Measurements from ENCODE around the gene PCDHGA1. TPM values are rescaled to one million over a fixed set of nuclear protein-coding genes. Genes with fewer than 3 reads are reported as not detected.

Gene PCDHGA1
- total and polyA plus RNA-seq, 9 of the 15 experiments (the other 6 are each of a cell fraction or from before 2014, with no cell fraction given), result 0.05 to 0.26 (median 0.18) TPM; not detected in 2

DNA sequence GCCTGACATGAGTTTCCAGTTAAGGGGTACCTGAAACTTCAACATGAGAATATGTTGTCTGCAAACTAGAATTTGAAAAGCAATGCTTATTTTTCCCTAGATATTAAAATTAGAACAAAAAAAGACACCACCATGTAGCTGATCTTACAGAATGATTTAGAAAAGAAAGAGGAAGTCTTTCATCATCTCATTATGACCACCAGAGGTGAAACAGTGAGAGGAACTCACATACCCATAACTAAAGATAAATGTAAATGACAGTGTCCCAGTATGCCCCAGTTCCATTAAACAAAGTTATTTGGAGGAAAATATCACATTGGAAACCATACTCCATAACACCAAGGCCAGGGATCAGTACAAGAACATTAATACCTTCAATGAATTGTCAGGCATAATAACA lies 16.6 kb upstream of the PCDHGA1 start:
- Histone ChIP-seq H4K20me1 (replicated peaks; ENCODE audit: control insufficient read depth, insufficient read depth, low read length) (no peaks in the 10 kb centered on the region), H3K79me2 (ENCODE audit: control insufficient read depth, insufficient read depth, low read length) (peaks cover 11% of the 10 kb centered on the region), H3K36me3 (ENCODE audit: control insufficient read depth, insufficient read depth, low read length) (peaks cover 13% of the 10 kb centered on the region), H3K4me3 (no peak overlapping the region), H3K27me3 (ENCODE audit: control insufficient read depth in 2 of 2, insufficient read depth in 2 of 2, low read length in 2 of 2) (no peaks in the 10 kb centered on the region), H3K4me2 (ENCODE audit: insufficient read depth, low read length) (no peak overlapping the region), H3K27ac (ENCODE audit: extremely low read depth, low read depth, low read length) (no peak overlapping the region), H3K9me3 (replicated peaks; ENCODE audit: control insufficient read depth, insufficient read depth, low read depth, low read length) (peaks cover 6% of the 10 kb centered on the region), H3K4me1 (replicated peaks in 1 of 2; ENCODE audit: control insufficient read depth in 2 of 2, insufficient read depth in 2 of 2, low read length in 2 of 2) (no peaks in the 10 kb centered on the region; a peak in 1 of 5 replicates), H3K9ac (ENCODE audit: insufficient read depth in 1 of 2, low read depth in 2 of 2, low read length in 2 of 2) (no peak overlapping the region), H2AFZ (ENCODE audit: low read depth, low read length) (no peak overlapping the region), H3K9me1 (ENCODE audit: control insufficient read depth, insufficient read depth, low read length) (no peaks in the 10 kb centered on the region)
- in situ Hi-C loops (cut with MboI), result no loop called here
- ATAC-seq, result peak; percentile 45; the same call in 1 of the 3 replicates
- ChIA-PET POLR2A (no interaction called here), CTCF (ENCODE audit: low intra/inter-chr PET ratio) (no interaction called here)
- intact Hi-C loops (cut with micrococcal nuclease), result no loop called here
- FAIRE-seq, result no peak
- TF ChIP-seq MYC (IDR thresholded peaks at IDR 0.05; ENCODE audit: low read depth, low read length), result no peak
- TF ChIP-seq MYC (CRISPR knock-in tag; IDR thresholded peaks at IDR 0.05; ENCODE audit: borderline replicate concordance, low read depth), result no peak
- TF ChIP-seq MEF2A (IDR thresholded peaks at IDR 0.05; ENCODE audit: control insufficient read depth, low read depth, low read length), result no peak
- no peak for TF ChIP-seq ELF4 (CRISPR knock-in tag; IDR thresholded peaks at IDR 0.05)
- TF ChIP-seq DIDO1 (tag; IDR thresholded peaks at IDR 0.05; ENCODE audit: low read depth), result no peak
- TF ChIP-seq HDAC3 (IDR thresholded peaks at IDR 0.05; ENCODE audit: borderline replicate concordance, partially characterized antibody), result no peak
- no peak for TF ChIP-seq FOXJ2 (tag; IDR thresholded peaks at IDR 0.05)
- no peak for TF ChIP-seq HMG20A (CRISPR knock-in tag; conservative IDR thresholded peaks at IDR 0.05)
- TF ChIP-seq SPI1 (IDR thresholded peaks at IDR 0.05; ENCODE audit: borderline replicate concordance, low read depth, low read length), result peak; percentile 51; the same call in 1 of the 2 replicates
- DNase-seq (ENCODE audit: extremely low read depth in 1 of 4, low spot score in 3 of 4), result no peak
- BruUV-seq (replicated peaks), result no TSS peak

Measured in K562 (cell line).